Adrenal gland (tissue), 5 donors: ENCODE data around the gene MAD1L1.

Experiments
- CTCF ChIP-seq, 6 experiments: fragments of 450-650 bp in 4 of 6; fragments of 200-600 bp in 2 of 6; sonication (generic) in 1 of 6; IDR thresholded peaks; 1 replicate in 5 of 6; 2 replicates in 1 of 6; pipeline versions ENCODE4 v1.5.1 to v1.8.0; 2016 to 2021; ENCODE audit warnings: antibody characterized with exemption in 6 of 6, mild to moderate bottlenecking in 2 of 6, moderate library complexity in 1 of 6
- POLR2A ChIP-seq, 2 donors: fragments of 450-650 bp; IDR thresholded peaks; one replicate each; pipeline ENCODE4 v1.6.1; 2017; ENCODE audit warnings: antibody characterized with exemption in 2 of 2, mild to moderate bottlenecking in 2 of 2, moderate library complexity in 1 of 2
- donor health status: DM: no; HTN: no; CAD: no.

GRCh38 chr7:1812509-1813393, 420.0 kb downstream of the MAD1L1 start:
- TF ChIP-seq CTCF (IDR thresholded peaks at IDR 0.05) = peak in 2 of 6 experiments; percentile 4 to 23
- TF ChIP-seq POLR2A (IDR thresholded peaks at IDR 0.05) = no peak
